GM13976 (cell line): ENCODE results near the gene MTMR6.

Experiments used
- DNase-seq: peaks from one replicate; pipeline ENCODE4 v3.0.0; 2012; ENCODE audit warnings: low spot score
- CTCF ChIP-seq: IDR thresholded peaks from 2 replicates; pipeline ENCODE4 v1.5.1; 2012; ENCODE audit warnings: borderline replicate concordance, mild to moderate bottlenecking; ENCODE audit not compliant: insufficient read depth; ENCODE audit errors: extremely low read depth, missing control alignments, control extremely low read depth
- in situ Hi-C: fragments of 300-500 bp; cut with MboI; formaldehyde crosslinking; loops from one replicate; pipeline ENCODE4 v1.12.0; 2022; ENCODE audit warnings: low sequenced_read_pairs, mixed read lengths, inconsistent platforms; ENCODE audit not compliant: unreplicated experiment

Gene MTMR6

GRCh38 chr13:25214491-25215252 is 72.6 kb downstream of the MTMR6 start:
- DNase-seq = no peak
- in situ Hi-C loops = no loop called here
- no peak for TF ChIP-seq CTCF

GRCh38 chr13:25213715-25214114 is 73.6 kb downstream of the MTMR6 start:
- in situ Hi-C loops = no loop called here
- DNase-seq = no peak
- TF ChIP-seq CTCF = no peak

- no peak for DNase-seq
- in situ Hi-C loops = no loop called here
- TF ChIP-seq CTCF = no peak
These were observed 76.3 kb downstream of the MTMR6 start for GRCh38 chr13:25210842-25211569.

DNA sequence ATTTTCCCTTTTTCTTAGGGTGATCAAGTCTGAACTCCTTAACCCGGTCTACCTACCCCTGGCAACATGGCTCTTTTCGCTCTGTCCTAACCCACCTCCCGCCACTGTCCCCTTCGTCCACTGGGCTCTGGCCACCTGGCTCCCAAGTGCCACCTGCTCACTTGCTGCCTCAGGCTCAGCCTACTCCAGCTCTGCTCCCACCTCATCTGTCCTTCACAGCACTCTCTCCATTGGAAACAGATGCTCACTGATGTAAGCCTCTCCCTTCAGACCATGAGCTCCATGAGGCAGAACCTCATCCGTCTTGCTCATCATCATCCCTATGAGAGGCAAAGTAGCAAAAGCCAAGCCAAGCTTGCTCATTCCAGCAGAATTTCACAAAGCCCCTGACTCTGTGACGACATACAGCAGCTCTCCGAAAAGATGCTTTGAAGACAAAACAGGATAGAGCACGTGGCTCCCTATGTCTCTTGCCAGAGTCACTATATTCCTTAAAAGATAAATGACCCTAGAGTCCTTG is 79.9 kb downstream of the MTMR6 start:
- DNase-seq = no peak
- TF ChIP-seq CTCF = no peak
- in situ Hi-C loops = no loop called here

- in situ Hi-C loops = no loop called here
- no peak for DNase-seq
- TF ChIP-seq CTCF = no peak
These were observed 82.4 kb downstream of the MTMR6 start for GRCh38 chr13:25204863-25205262.

DNA sequence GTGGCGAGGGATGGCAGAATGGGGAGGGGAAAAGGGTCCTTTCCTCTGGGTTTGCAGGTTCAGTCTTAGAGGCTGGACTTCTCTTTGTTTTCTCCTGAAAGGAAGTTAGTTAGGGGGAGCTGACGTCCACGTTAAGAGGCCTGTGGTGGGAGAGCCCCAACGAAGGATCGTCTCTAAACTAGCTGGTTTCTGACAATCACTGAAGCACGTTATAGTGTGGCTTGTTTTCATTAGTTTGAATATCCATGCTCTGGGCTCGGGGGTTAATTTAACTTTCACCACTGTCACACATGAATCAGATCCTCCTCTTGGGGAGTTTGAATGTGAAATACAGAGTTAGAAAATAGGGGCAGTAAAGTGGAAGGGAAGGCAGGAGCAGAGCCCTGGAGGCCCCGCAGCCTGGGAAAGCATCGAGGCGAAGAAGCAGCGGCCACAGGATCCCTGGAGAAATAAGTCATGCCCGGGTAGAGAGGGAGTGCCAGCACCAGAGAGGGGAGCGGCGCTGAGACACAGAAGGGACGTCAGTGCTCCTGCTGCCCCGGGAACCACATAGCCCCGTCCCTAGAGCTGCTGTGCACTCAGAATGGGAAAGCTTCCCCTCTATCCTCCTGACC is 84.1 kb downstream of the MTMR6 start:
- TF ChIP-seq CTCF = no peak
- peak; percentile 34 for DNase-seq
- in situ Hi-C loops = no loop called here
